Hepatocyte (in vitro differentiated cells): ENCODE results near the gene CGB2.
"Not testable (repeated sequence)": the region's sequence is repeated elsewhere in the genome, so short reads cannot be mapped to it uniquely, and the experiment has no call there.

Experiments
- EZH2 ChIP-seq: fragments of 200-600 bp; sonication (generic); IDR thresholded peaks from 2 replicates; pipeline ENCODE4 v1.6.1; 2016; ENCODE audit warnings: antibody characterized with exemption, mild to moderate bottlenecking, borderline replicate concordance
- TF ChIP-seq, protein P1 (sequence below): fragments of 200-600 bp; sonication (generic); IDR thresholded peaks from 2 replicates; pipeline ENCODE4 v1.5.1; 2016; ENCODE audit warnings: antibody characterized with exemption, mild to moderate bottlenecking; ENCODE audit not compliant: poor library complexity

DNA sequence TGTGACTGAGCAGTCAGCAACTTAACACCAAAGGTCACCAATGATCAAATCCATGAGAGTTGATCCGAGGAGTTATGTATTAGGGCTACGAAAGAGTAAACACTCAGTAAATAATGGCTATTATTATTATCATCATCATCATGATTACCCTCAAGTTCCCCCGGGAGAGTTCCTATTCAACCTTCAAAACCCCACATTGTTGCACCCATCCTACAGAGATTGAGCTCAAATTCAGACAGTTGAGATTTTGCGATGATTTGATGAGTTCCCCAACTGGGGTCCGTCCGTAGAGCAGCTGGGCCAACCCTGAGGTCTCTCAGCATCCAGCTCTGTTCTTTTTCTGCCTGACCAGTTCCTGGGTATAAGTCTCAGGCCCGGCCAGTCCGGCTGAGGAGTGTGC is 6.4 kb downstream of the CGB2 start:
- TF ChIP-seq, protein P1, sequence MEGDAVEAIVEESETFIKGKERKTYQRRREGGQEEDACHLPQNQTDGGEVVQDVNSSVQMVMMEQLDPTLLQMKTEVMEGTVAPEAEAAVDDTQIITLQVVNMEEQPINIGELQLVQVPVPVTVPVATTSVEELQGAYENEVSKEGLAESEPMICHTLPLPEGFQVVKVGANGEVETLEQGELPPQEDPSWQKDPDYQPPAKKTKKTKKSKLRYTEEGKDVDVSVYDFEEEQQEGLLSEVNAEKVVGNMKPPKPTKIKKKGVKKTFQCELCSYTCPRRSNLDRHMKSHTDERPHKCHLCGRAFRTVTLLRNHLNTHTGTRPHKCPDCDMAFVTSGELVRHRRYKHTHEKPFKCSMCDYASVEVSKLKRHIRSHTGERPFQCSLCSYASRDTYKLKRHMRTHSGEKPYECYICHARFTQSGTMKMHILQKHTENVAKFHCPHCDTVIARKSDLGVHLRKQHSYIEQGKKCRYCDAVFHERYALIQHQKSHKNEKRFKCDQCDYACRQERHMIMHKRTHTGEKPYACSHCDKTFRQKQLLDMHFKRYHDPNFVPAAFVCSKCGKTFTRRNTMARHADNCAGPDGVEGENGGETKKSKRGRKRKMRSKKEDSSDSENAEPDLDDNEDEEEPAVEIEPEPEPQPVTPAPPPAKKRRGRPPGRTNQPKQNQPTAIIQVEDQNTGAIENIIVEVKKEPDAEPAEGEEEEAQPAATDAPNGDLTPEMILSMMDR, result not testable (repeated sequence)
- not testable (repeated sequence) for TF ChIP-seq EZH2
